BLaER1 (cell line): ENCODE measurements around the gene MAT2B.

Experiments
- H3K27ac ChIP-seq: shearing (Covaris generic); formaldehyde crosslinking; 2 replicates; pipeline ENCODE4 v1.8.1; 2022
- H3K27me3 ChIP-seq: shearing (Covaris generic); formaldehyde crosslinking; 2 replicates; pipeline ENCODE4 v1.8.1; 2022
- H3K36me3 ChIP-seq: shearing (Covaris generic); formaldehyde crosslinking; 2 replicates; pipeline ENCODE4 v1.8.1; 2022
- H3K4me1 ChIP-seq: shearing (Covaris generic); formaldehyde crosslinking; 2 replicates; pipeline ENCODE4 v1.8.1; 2022
- H3K4me2 ChIP-seq: shearing (Covaris generic); formaldehyde crosslinking; 2 replicates; pipeline ENCODE4 v1.8.1; 2022
- H3K4me3 ChIP-seq: shearing (Covaris generic); formaldehyde crosslinking; 2 replicates; pipeline ENCODE4 v1.8.1; 2022
- H3K9ac ChIP-seq: shearing (Covaris generic); formaldehyde crosslinking; 2 replicates; pipeline ENCODE4 v1.8.1; 2022
- H3K9me3 ChIP-seq: shearing (Covaris generic); formaldehyde crosslinking; 2 replicates; pipeline ENCODE4 v1.8.1; 2022
- H4K20me1 ChIP-seq: shearing (Covaris generic); formaldehyde crosslinking; 2 replicates; pipeline ENCODE4 v1.8.1; 2022
- Cebpa-rat ChIP-seq: shearing (Covaris generic); IDR thresholded peaks from 2 replicates; pipeline ENCODE4 v1.8.1; 2022

Gene MAT2B

DNA sequence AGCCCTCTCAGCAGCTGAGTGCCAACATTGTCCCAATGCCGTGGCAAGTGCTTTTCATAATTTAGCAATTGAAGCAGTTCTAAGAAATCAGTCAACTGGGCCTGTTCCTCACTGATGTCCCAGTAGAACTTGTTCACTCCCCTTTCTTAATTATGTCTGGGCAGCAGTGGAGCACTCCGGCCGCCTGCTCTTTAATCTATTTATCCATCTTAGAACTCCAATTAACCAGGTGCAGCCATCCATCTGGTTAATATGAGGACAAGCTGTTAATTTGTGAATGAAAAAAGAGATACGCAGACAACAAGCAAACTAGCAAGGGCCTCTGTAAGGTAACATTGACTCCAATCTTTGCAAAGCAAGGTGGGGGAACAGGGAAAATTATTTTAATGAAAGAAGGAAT lies 39.4 kb downstream of the MAT2B start:
- no peaks in the 10 kb centered on the region for H3K27me3 ChIP-seq

DNA sequence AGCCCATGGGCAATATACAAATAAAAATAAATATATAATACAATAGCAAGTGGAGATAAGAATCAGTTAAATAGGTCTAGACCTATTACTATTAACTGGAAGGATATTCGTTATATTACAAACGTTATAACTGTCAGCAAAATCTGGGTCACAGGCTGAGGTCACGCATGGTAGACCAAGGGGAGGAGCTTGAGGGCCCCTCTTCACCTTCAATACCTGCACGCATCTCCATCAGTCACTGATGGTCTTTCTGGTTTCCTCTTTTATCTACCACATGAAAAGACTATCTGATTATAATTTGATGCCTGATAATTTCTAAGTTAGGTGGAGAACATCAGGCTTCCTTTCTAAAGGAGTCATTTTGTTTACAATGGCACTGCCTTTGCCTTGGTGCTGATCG lies 43.2 kb downstream of the MAT2B start:
- H4K20me1 ChIP-seq, result no peaks in the 10 kb centered on the region
- no peaks in the 10 kb centered on the region for H3K27me3 ChIP-seq
- no peak overlapping the region for H3K27ac ChIP-seq
- no peaks in the 10 kb centered on the region for H3K36me3 ChIP-seq
- peaks cover 8% of the 10 kb centered on the region for H3K4me1 ChIP-seq
- no peaks in the 10 kb centered on the region for H3K9me3 ChIP-seq
- peak overlapping the region; percentile 13; the same call in 1 of the 2 replicates for H3K4me2 ChIP-seq
- TF ChIP-seq Cebpa-rat, result no peak
- no peak overlapping the region for H3K4me3 ChIP-seq
- H3K9ac ChIP-seq, result no peak overlapping the region

More for the DNA sequence above, 39.4 kb downstream of the MAT2B start:
- Histone ChIP-seq H3K4me1 (peaks cover 8% of the 10 kb centered on the region), H3K36me3 (no peaks in the 10 kb centered on the region), H3K4me3 (no peak overlapping the region), H4K20me1 (no peaks in the 10 kb centered on the region), H3K9me3 (no peaks in the 10 kb centered on the region), H3K27ac (no peak overlapping the region), H3K9ac (no peak overlapping the region), H3K4me2 (no peak overlapping the region)
- TF ChIP-seq Cebpa-rat, result no peak

DNA sequence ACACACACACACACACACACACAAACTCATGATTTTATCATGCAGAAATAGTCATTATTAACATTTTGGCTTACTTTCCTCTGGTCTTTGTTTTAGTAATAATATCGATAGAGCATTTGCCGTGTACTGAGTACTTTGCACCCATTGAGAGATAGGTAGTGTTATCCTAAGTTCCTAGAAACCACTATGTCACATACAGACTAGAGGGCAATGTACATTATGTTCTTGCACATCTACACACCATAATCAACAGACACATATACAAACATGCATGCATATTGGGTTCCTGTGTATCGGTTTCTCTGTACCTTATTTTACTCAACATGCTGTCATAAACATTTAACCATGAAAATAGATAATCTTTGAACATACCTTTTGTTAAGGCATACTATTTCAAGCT lies 45.7 kb downstream of the MAT2B start:
- Histone ChIP-seq H3K4me3 (no peak overlapping the region), H3K9ac (no peak overlapping the region), H3K36me3 (no peaks in the 10 kb centered on the region), H3K27me3 (no peaks in the 10 kb centered on the region), H3K27ac (no peak overlapping the region), H4K20me1 (no peaks in the 10 kb centered on the region), H3K9me3 (no peaks in the 10 kb centered on the region), H3K4me2 (no peak overlapping the region), H3K4me1 (peaks cover 8% of the 10 kb centered on the region)
- TF ChIP-seq Cebpa-rat, result no peak

DNA sequence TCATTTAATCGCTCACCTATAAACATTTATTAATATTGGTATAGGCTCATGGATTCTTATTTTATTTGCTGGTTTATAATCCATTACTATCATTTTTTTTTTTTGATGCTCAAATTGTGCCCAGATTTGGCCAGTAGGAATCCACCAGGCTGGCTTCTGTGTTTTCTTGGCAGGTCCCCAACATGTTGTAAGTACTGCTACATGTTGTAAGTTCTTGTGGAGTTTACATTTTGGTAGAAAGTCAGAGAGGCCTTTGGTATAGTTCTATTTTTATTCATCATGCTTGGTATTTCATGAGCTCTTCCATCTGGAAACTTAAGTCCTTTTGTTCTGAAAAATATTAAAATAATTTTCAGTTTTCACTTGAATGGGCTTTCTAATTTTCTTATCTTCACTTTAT lies 47.1 kb downstream of the MAT2B start:
- Histone ChIP-seq H3K27ac (no peak overlapping the region), H3K4me2 (no peak overlapping the region), H3K9ac (no peak overlapping the region), H3K36me3 (no peaks in the 10 kb centered on the region), H3K9me3 (no peaks in the 10 kb centered on the region), H3K4me1 (peaks cover 8% of the 10 kb centered on the region), H4K20me1 (no peaks in the 10 kb centered on the region), H3K27me3 (no peaks in the 10 kb centered on the region), H3K4me3 (no peak overlapping the region)
- TF ChIP-seq Cebpa-rat, result no peak

GRCh38 chr5:163561339-163561738 lies 55.9 kb downstream of the MAT2B start:
- Histone ChIP-seq H3K4me3 (no peak overlapping the region), H3K27me3 (peaks cover 19% of the 10 kb centered on the region), H3K4me1 (peaks cover 6% of the 10 kb centered on the region; the same call in 1 of the 2 replicates), H3K9ac (no peak overlapping the region), H3K27ac (no peak overlapping the region), H4K20me1 (no peaks in the 10 kb centered on the region), H3K4me2 (no peak overlapping the region), H3K36me3 (no peaks in the 10 kb centered on the region), H3K9me3 (0 out of 2 replicates have a peak, but pooled peaks cover 3% of the 10 kb centered on the region)
- no peak for TF ChIP-seq Cebpa-rat

- Histone ChIP-seq H3K9me3 (0 out of 2 replicates have a peak, but pooled peaks cover 3% of the 10 kb centered on the region), H3K4me2 (no peak overlapping the region), H3K27me3 (peaks cover 27% of the 10 kb centered on the region), H3K27ac (no peak overlapping the region), H4K20me1 (no peaks in the 10 kb centered on the region), H3K36me3 (no peaks in the 10 kb centered on the region), H3K4me3 (no peak overlapping the region), H3K4me1 (peaks cover 6% of the 10 kb centered on the region; the same call in 1 of the 2 replicates), H3K9ac (no peak overlapping the region)
- no peak for TF ChIP-seq Cebpa-rat
Measured at GRCh38 chr5:163562071-163562470, 56.7 kb downstream of the MAT2B start.

GRCh38 chr5:163563112-163563511 lies 57.7 kb downstream of the MAT2B start:
- Histone ChIP-seq H3K4me3 (no peak overlapping the region), H3K36me3 (no peaks in the 10 kb centered on the region), H3K9ac (no peak overlapping the region), H3K4me2 (no peak overlapping the region), H3K27me3 (peaks cover 37% of the 10 kb centered on the region), H4K20me1 (no peaks in the 10 kb centered on the region), H3K9me3 (0 out of 2 replicates have a peak, but pooled peaks cover 3% of the 10 kb centered on the region), H3K27ac (no peak overlapping the region), H3K4me1 (peaks cover 6% of the 10 kb centered on the region; the same call in 1 of the 2 replicates)
- no peak for TF ChIP-seq Cebpa-rat

- Histone ChIP-seq H3K9ac (no peak overlapping the region), H4K20me1 (no peaks in the 10 kb centered on the region), H3K4me3 (no peak overlapping the region), H3K27ac (no peak overlapping the region), H3K27me3 (peaks cover 38% of the 10 kb centered on the region), H3K4me2 (no peak overlapping the region), H3K4me1 (peaks cover 6% of the 10 kb centered on the region; the same call in 1 of the 2 replicates), H3K9me3 (0 out of 2 replicates have a peak, but pooled peaks cover 3% of the 10 kb centered on the region), H3K36me3 (no peaks in the 10 kb centered on the region)
- TF ChIP-seq Cebpa-rat, result no peak
Measured at GRCh38 chr5:163563880-163564279, 58.5 kb downstream of the MAT2B start.

DNA sequence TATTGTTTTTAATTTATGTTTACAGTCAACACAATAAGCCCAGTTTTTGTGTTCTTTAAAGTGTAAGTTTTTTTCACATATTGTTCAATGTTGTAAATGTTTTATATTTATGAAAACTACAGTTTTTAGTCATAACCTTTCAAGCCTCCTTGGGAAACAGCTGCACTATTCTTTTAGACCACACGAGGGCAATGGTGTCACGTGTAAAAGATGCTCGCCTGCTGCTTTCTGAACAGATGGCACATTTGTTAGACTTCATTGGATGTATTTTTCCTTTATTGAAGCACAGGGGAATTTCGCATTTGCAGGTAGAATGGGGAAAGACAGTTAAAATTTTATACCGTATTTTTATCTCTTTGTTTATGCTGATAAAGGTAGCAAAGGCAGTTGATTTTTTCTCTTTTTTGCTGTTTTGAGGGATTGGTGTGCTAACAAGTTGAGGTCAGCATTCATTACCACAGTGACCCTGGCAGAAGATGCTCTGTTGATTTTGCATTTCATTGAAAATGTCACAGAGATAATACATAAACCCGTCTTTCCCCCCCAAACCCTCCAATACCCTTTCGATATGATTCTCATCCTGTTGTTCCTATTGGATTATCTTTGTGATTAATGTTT lies 59.0 kb downstream of the MAT2B start:
- Histone ChIP-seq H4K20me1 (no peaks in the 10 kb centered on the region), H3K9ac (no peak overlapping the region), H3K36me3 (no peaks in the 10 kb centered on the region), H3K27ac (no peak overlapping the region), H3K4me1 (peaks cover 6% of the 10 kb centered on the region; the same call in 1 of the 2 replicates), H3K27me3 (peaks cover 38% of the 10 kb centered on the region), H3K9me3 (0 out of 2 replicates have a peak, but pooled peaks cover 3% of the 10 kb centered on the region), H3K4me3 (no peak overlapping the region), H3K4me2 (no peak overlapping the region)
- TF ChIP-seq Cebpa-rat, result no peak

GRCh38 chr5:163565492-163565891 lies 60.1 kb downstream of the MAT2B start:
- Histone ChIP-seq H3K4me1 (peaks cover 6% of the 10 kb centered on the region; the same call in 1 of the 2 replicates), H3K4me3 (no peak overlapping the region), H3K27me3 (peaks cover 38% of the 10 kb centered on the region), H3K9me3 (no peaks in the 10 kb centered on the region), H4K20me1 (no peaks in the 10 kb centered on the region), H3K4me2 (peak overlapping the region; percentile 54), H3K27ac (no peak overlapping the region), H3K9ac (no peak overlapping the region), H3K36me3 (no peaks in the 10 kb centered on the region)
- TF ChIP-seq Cebpa-rat, result no peak
